HepG2 (cell line): Measurements from ENCODE around the gene C19orf73. TPM values are rescaled to one million over a fixed set of nuclear protein-coding genes. Genes with fewer than 3 reads are reported as not detected.
A peak's percentile ranks its signal among the peaks of the same experiment; 100 is the strongest.
"Not testable (repeated sequence)": the region's sequence is repeated elsewhere in the genome, so short reads cannot be mapped to it uniquely, and the experiment has no call there.

ENCODE experiments used
- ATAC-seq: fragments of 200-7000 bp; cut with Tn5 transposase; 3 replicates; pipeline ENCODE4 v1.9.1; 2020; ENCODE audit warnings: mild to moderate bottlenecking, moderate library complexity
- BruUV-seq: library from RNA; stranded (reverse); fragments of 400-500 nt; replicated peaks from 2 replicates; lab custom pipeline; 2021; lab: Mats Ljungman, UMichigan
- CTCF ChIA-PET: fragments of 300-600 bp; formaldehyde crosslinking; extraction: SDS; loops from one replicate; lab custom pipeline; 2021; ENCODE audit warnings: low total read pairs, inconsistent platforms, low intra/inter-chr PET ratio; lab: Yijun Ruan, JAX
- POLR2A ChIA-PET: fragments of 350-600 bp; sonication (Branson Sonifier 250); formaldehyde crosslinking; loops from one replicate; lab custom pipeline; 2020; ENCODE audit warnings: antibody characterized with exemption, inconsistent platforms; lab: Yijun Ruan, JAX
- DNase-seq: peaks from one replicate; pipeline ENCODE4 v3.0.0-alpha.2; 2015; ENCODE audit warnings: low spot score
- FAIRE-seq: peaks from 3 replicates; lab custom pipeline; 2011; peaks lifted over from hg19 to GRCh38; lab: Jason Lieb, UNC
- H2AFZ ChIP-seq: one replicate; pipeline ENCODE4 v1.6.1; 2011; ENCODE audit warnings: low read length, inconsistent platforms
- H3K27ac ChIP-seq: fragments of 300-600 bp; 3 replicates; pipeline ENCODE4 v1.8.0; 2011; ENCODE audit warnings: mixed run types, mild to moderate bottlenecking, mixed read lengths, low read length, inconsistent platforms; ENCODE audit not compliant: insufficient read depth; ENCODE audit errors: extremely low read length
- H3K27me3 ChIP-seq, 2 experiments: fragments of 200-600 bp in 1 of 2; 2 replicates in 1 of 2; 3 replicates in 1 of 2; pipeline versions ENCODE4 v1.6.0 to v1.8.0; 2011; ENCODE audit warnings: low read length in 2 of 2, mild to moderate bottlenecking in 2 of 2, moderate library complexity in 2 of 2, inconsistent platforms in 1 of 2; ENCODE audit not compliant: insufficient read depth in 2 of 2, control insufficient read depth in 1 of 2
- H3K36me3 ChIP-seq, 2 experiments: fragments of 200-600 bp in 1 of 2; replicated peaks in 1 of 2; 2 replicates in 1 of 2; 3 replicates in 1 of 2; pipeline versions ENCODE4 v1.5.1 to v1.8.0; 2011; ENCODE audit warnings: low read length in 2 of 2, inconsistent platforms in 1 of 2; ENCODE audit not compliant: insufficient read depth in 2 of 2, control insufficient read depth in 1 of 2
- H3K4me1 ChIP-seq: 2 replicates; pipeline ENCODE4 v1.5.1; 2012; ENCODE audit warnings: low read length, inconsistent platforms; ENCODE audit not compliant: insufficient read depth
- H3K4me2 ChIP-seq: 2 replicates; pipeline ENCODE4 v1.6.0; 2011; ENCODE audit warnings: low read depth, low read length, inconsistent platforms
- H3K4me3 ChIP-seq, 3 experiments: fragments of 200-600 bp in 1 of 3; sonication (generic), shearing (Covaris generic) in 1 of 3; replicated peaks in 1 of 3; 2 replicates each; pipeline ENCODE4 v1.5.1; 2011 to 2016; ENCODE audit warnings: low read length in 3 of 3, inconsistent platforms in 2 of 3, low read depth in 2 of 3, mild to moderate bottlenecking in 2 of 3, control low read depth in 1 of 3, mixed read lengths in 1 of 3; ENCODE audit not compliant: insufficient read depth in 1 of 3
- H3K79me2 ChIP-seq: one replicate; pipeline ENCODE4 v1.6.1; 2011; ENCODE audit warnings: low read length, inconsistent platforms; ENCODE audit not compliant: insufficient read depth
- H3K9ac ChIP-seq: 2 replicates; pipeline ENCODE4 v1.6.0; 2011; ENCODE audit warnings: mild to moderate bottlenecking, low read depth, low read length, inconsistent platforms; ENCODE audit not compliant: insufficient read depth
- H3K9me3 ChIP-seq: 2 replicates; pipeline ENCODE4 v1.5.1; 2012; ENCODE audit warnings: mild to moderate bottlenecking, low read length
- H4K20me1 ChIP-seq: 2 replicates; pipeline ENCODE4 v1.6.0; 2011; ENCODE audit warnings: inconsistent platforms, mild to moderate bottlenecking, low read length, moderate library complexity; ENCODE audit not compliant: insufficient read depth
- ATF7 ChIP-seq, 2 experiments: fragments of 450-650 bp in 1 of 2; sonication (generic) in 1 of 2; formaldehyde crosslinking in 1 of 2; IDR thresholded peaks; 2 replicates each; pipeline versions ENCODE4 v1.4.0 to v1.6.1; 2016 to 2020; ENCODE audit warnings: antibody characterized with exemption in 1 of 2, mild to moderate bottlenecking in 1 of 2, missing genetic modification reagents in 1 of 2
- CEBPB ChIP-seq: IDR thresholded peaks from 2 replicates; pipeline ENCODE4 v1.6.1; 2011; ENCODE audit warnings: low read depth, low read length, improper control_type of control experiment, borderline replicate concordance
- CEBPG ChIP-seq: IDR thresholded peaks from 2 replicates; pipeline ENCODE4 v1.6.1; 2016
- ZNF121 ChIP-seq: sonication (generic); formaldehyde crosslinking; IDR thresholded peaks from 2 replicates; pipeline ENCODE4 v1.5.0; 2020; ENCODE audit warnings: mild to moderate bottlenecking, missing genetic modification reagents
- WGBS: methylation state at CpG from one replicate; pipeline ENCODE4 v1.1.6; 2017; ENCODE audit warnings: low lambda C conversion rate; 5-methylcytosine and 5-hydroxymethylcytosine counted together
- in situ Hi-C: cut with HindIII; loops from 2 replicates; pipeline ENCODE4 v1.10.0; 2017; ENCODE audit warnings: low pct_unique_long_range_greater_than_20kb; ENCODE audit not compliant: extremely low pct_ligation_motif_present
- intact Hi-C: fragments of 100-400 bp; cut with micrococcal nuclease; formaldehyde crosslinking; loops from one replicate; pipeline ENCODE4 v1.10.0; 2022; ENCODE audit not compliant: unreplicated experiment
- polyA plus RNA-seq, 8 experiments: library from polyadenylated mRNA; depleted of rRNA in 3 of 8; stranded (reverse) in 7 of 8; unstranded in 1 of 8; fragments of >200 nt; fragmentation: Illumina TruSeq in 4 of 8; extraction: Trizol in 4 of 8; gene quantifications; 2 replicates each; pipeline versions ENCODE4 v1.2.1 to v1.2.3, GENCODE V29; 2011 to 2016; ENCODE audit warnings: low read depth in 4 of 8, missing spikeins in 1 of 8, mixed read lengths in 1 of 8; ENCODE audit not compliant: insufficient read depth in 1 of 8
- total RNA-seq, 5 experiments: library from RNA; depleted of rRNA; stranded (reverse); fragments of >200 nt; fragmentation: Illumina TruSeq; extraction: Trizol; gene quantifications; 2 replicates each; pipeline ENCODE4 v1.2.3, GENCODE V29; 2016; ENCODE audit warnings: low read depth in 1 of 5

The C19orf73 gene
- total and polyA plus RNA-seq, 2 of the 13 experiments (the other 11 are each of a cell fraction or from before 2014, with no cell fraction given) = 1.4 to 1.5 TPM

GRCh38 chr19:49123285-49123684 is 4.3 kb upstream of the C19orf73 start:
- H3K4me2 ChIP-seq; H3K79me2 ChIP-seq; H3K9me3 ChIP-seq; H2AFZ ChIP-seq; POLR2A ChIA-PET; intact Hi-C loops; ATAC-seq; in situ Hi-C loops; H3K27ac ChIP-seq; H3K9ac ChIP-seq; H3K27me3 ChIP-seq; H3K4me3 ChIP-seq; FAIRE-seq; BruUV-seq; DNase-seq; H3K36me3 ChIP-seq; H4K20me1 ChIP-seq; CTCF ChIA-PET; TF ChIP-seq ATF7 (CRISPR knock-in tag; IDR thresholded peaks at IDR 0.05): not testable (repeated sequence)
- TF ChIP-seq ZNF121 (CRISPR knock-in tag) (peak; percentile 94), ATF7 (IDR thresholded peaks at IDR 0.05) (peak; percentile 20; the same call in 1 of the 2 replicates), CEBPG (CRISPR knock-in tag) (peak; percentile 80), CEBPB (peak; percentile 85)
- WGBS = 51% methylated on average over 11 of the region's 11 CpGs
- H3K4me1 ChIP-seq = peaks cover 46% of the 10 kb centered on the region

- ATAC-seq, H3K9me3 ChIP-seq, H3K79me2 ChIP-seq, in situ Hi-C loops, DNase-seq, intact Hi-C loops, POLR2A ChIA-PET, FAIRE-seq, H3K4me2 ChIP-seq, H3K36me3 ChIP-seq, H4K20me1 ChIP-seq, H3K9ac ChIP-seq, H3K4me3 ChIP-seq, CTCF ChIA-PET, BruUV-seq, H3K27me3 ChIP-seq, H2AFZ ChIP-seq, H3K27ac ChIP-seq: not testable (repeated sequence)
- H3K4me1 ChIP-seq = peaks cover 53% of the 10 kb centered on the region
- WGBS = 77% methylated on average over 10 of the region's 10 CpGs
These were observed 2.9 kb upstream of the C19orf73 start for GRCh38 chr19:49121841-49122240.
